ENCODE data around the gene BBS9. TPM values are rescaled to one million over a fixed set of nuclear protein-coding genes. Genes with fewer than 3 reads are reported as not detected.

The BBS9 gene
- total RNA-seq, 1 donor from 2014 or later: 22.6 TPM

DNA sequence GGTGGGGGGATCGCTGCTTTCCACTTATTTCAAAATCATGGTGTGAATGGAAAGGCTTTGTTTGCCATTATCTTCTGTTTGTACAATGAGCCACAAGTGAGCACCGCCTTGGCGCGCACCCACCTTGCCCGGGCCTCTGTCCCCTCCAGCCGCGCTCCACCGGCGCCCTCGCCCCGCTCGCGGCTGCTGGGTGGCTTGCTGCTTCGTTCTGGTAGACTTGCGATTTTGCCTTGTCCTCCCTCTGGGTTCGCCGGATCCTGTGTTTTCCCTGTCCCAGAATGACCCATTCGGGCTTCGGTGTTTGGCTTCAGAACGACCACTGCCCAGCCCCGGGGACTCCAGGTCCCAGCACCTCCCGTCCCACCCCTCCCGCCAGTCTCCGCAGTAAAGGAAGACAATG lies 503.0 kb downstream of the BBS9 start:
- Mint-ChIP-seq H3K4me3 (ENCODE audit: unreplicated experiment) (no peak overlapping the region), H3K4me1 (ENCODE audit: unreplicated experiment) (no peaks in the 10 kb centered on the region), H3K9me3 (ENCODE audit: unreplicated experiment) (no peaks in the 10 kb centered on the region), H3K27me3 (ENCODE audit: unreplicated experiment) (no peaks in the 10 kb centered on the region), H3K36me3 (ENCODE audit: unreplicated experiment) (no peaks in the 10 kb centered on the region), H3K27ac (ENCODE audit: unreplicated experiment) (no peak overlapping the region)
- DNase-seq (ENCODE audit: extremely low spot score, unreplicated experiment): no peak
- TF ChIP-seq, protein P1, sequence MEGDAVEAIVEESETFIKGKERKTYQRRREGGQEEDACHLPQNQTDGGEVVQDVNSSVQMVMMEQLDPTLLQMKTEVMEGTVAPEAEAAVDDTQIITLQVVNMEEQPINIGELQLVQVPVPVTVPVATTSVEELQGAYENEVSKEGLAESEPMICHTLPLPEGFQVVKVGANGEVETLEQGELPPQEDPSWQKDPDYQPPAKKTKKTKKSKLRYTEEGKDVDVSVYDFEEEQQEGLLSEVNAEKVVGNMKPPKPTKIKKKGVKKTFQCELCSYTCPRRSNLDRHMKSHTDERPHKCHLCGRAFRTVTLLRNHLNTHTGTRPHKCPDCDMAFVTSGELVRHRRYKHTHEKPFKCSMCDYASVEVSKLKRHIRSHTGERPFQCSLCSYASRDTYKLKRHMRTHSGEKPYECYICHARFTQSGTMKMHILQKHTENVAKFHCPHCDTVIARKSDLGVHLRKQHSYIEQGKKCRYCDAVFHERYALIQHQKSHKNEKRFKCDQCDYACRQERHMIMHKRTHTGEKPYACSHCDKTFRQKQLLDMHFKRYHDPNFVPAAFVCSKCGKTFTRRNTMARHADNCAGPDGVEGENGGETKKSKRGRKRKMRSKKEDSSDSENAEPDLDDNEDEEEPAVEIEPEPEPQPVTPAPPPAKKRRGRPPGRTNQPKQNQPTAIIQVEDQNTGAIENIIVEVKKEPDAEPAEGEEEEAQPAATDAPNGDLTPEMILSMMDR (IDR thresholded peaks at IDR 0.05): no peak

DNA sequence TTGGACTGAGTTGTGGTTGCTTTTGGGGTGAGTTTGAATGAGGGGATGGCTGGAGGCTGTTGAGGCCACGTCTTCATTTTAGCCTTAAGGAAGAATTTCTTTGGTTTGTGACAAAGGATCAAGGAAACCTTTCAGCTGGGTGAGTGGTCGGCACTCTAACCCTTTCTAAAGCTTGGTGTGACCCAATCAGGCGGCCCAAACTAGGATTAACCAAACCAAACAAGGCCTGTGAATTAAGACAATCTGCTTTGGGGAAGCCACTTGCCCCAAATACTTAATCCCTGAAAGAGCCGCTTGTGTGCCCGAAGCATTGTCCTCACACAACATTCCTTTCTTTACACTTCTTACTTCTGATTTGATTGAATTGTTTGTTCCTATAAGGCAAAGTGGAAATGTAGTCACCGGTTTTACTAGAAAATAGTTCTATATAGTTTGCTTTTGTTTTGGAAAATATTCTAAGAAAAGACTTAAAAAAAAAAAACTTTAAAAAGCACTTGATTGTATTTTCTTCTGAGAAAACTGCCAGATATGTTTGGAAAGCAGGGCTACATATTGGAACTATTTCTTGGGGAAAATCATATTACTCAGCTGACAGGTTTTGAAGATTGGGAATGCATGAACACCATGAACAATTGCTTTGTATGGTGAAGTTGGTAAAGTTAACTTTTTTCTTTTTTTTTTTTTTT lies 503.6 kb downstream of the BBS9 start:
- Mint-ChIP-seq H3K9me3 (ENCODE audit: unreplicated experiment) (no peaks in the 10 kb centered on the region), H3K4me1 (ENCODE audit: unreplicated experiment) (no peaks in the 10 kb centered on the region), H3K27me3 (ENCODE audit: unreplicated experiment) (no peaks in the 10 kb centered on the region)

DNA sequence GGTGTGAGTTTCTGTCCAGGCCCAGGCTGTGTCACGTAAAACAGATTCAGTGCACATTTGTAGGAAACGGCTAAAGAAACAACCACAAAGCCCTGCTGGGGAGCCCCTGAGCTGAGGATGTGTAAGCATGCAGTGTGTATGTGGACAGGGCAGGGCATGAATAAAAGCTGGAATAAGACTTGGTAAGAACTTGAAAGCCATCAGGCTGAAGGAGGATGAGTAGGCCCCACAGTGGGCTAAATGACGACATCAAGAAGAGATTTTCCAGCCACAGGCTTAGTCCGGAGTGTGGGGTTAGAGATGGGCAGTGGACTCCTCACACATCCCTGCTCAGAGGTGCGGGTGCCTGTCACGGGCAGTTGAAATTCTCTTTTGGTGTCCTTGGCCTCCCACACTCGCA lies 505.2 kb downstream of the BBS9 start:
- Mint-ChIP-seq H3K36me3 (ENCODE audit: unreplicated experiment) (peaks cover 4% of the 10 kb centered on the region), H3K4me3 (ENCODE audit: unreplicated experiment) (no peak overlapping the region), H3K27me3 (ENCODE audit: unreplicated experiment) (no peaks in the 10 kb centered on the region), H3K4me1 (ENCODE audit: unreplicated experiment) (peaks cover 7% of the 10 kb centered on the region), H3K27ac (ENCODE audit: unreplicated experiment) (no peak overlapping the region), H3K9me3 (ENCODE audit: unreplicated experiment) (no peaks in the 10 kb centered on the region)
- no peak for DNase-seq (ENCODE audit: extremely low spot score, unreplicated experiment)
- TF ChIP-seq, protein P1 (IDR thresholded peaks at IDR 0.05): no peak

More for the DNA sequence above, 503.6 kb downstream of the BBS9 start:
- Mint-ChIP-seq H3K27ac (ENCODE audit: unreplicated experiment) (no peak overlapping the region), H3K36me3 (ENCODE audit: unreplicated experiment) (peaks cover 3% of the 10 kb centered on the region), H3K4me3 (ENCODE audit: unreplicated experiment) (no peak overlapping the region)
- TF ChIP-seq, protein P1 (IDR thresholded peaks at IDR 0.05): no peak
- DNase-seq (ENCODE audit: extremely low spot score, unreplicated experiment): no peak

DNA sequence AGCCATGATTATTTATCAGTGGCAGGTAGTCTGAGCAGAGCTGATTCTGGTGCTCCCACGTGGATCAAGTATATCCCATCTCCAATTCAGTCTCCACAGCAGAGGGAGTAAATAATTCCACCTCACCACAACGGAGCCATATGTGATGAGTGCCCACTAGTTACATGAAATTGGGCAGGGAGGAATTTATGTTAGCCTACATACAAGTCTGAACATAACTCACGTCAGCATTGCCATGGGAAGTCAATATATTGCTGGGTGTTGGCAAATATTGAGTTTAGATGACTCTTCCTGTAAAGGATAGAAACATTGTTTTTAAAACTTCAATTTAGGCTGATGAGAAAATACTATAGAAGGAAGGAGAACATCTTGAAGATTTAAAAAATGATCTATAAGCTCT lies 507.0 kb downstream of the BBS9 start:
- no peak overlapping the region for H3K4me3 Mint-ChIP-seq (ENCODE audit: unreplicated experiment)
- no peak overlapping the region for H3K27ac Mint-ChIP-seq (ENCODE audit: unreplicated experiment)
- H3K36me3 Mint-ChIP-seq (ENCODE audit: unreplicated experiment): peaks cover 4% of the 10 kb centered on the region
- no peaks in the 10 kb centered on the region for H3K27me3 Mint-ChIP-seq (ENCODE audit: unreplicated experiment)
- DNase-seq (ENCODE audit: extremely low spot score, unreplicated experiment): no peak
- peaks cover 9% of the 10 kb centered on the region for H3K4me1 Mint-ChIP-seq (ENCODE audit: unreplicated experiment)
- H3K9me3 Mint-ChIP-seq (ENCODE audit: unreplicated experiment): no peaks in the 10 kb centered on the region
- TF ChIP-seq, protein P1 (IDR thresholded peaks at IDR 0.05): no peak

DNA sequence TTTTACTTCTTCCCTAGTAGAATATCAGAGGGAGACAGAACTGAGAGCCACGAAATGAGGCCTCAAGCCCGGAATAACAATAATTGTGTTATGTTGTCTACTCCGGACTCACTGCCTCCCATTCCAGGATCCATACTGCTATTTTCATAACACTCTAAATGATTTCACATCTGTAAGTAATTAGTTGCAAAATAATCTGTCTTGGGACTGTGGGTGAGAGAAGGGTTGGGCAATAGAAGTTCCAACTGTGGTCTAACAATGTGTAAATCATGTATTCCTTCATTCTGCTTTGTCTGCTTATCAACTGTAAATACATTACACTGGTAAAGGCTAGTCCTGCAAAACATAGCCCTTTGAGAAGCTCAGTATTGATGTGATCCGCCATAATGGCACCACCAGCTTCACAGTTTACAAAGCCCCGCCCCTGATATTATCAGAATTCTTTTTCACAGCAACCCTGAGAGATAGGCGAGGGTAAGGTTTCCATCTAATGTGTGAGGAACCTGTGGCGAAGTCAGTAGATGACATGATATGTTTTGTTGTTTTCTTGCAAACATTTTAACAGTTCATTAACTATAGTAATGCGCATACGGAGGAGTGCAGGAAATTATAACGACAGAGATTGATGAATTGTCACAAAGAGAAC lies 510.3 kb downstream of the BBS9 start:
- Mint-ChIP-seq H3K36me3 (ENCODE audit: unreplicated experiment) (peaks cover 9% of the 10 kb centered on the region), H3K9me3 (ENCODE audit: unreplicated experiment) (no peaks in the 10 kb centered on the region), H3K4me1 (ENCODE audit: unreplicated experiment) (peaks cover 19% of the 10 kb centered on the region), H3K4me3 (ENCODE audit: unreplicated experiment) (no peak overlapping the region), H3K27ac (ENCODE audit: unreplicated experiment) (no peak overlapping the region), H3K27me3 (ENCODE audit: unreplicated experiment) (no peaks in the 10 kb centered on the region)
- TF ChIP-seq, protein P1 (IDR thresholded peaks at IDR 0.05): no peak
- no peak for DNase-seq (ENCODE audit: extremely low spot score, unreplicated experiment)
